Coronary artery (tissue), 2 donors: ENCODE data around the gene TESMIN.

Experiments used
- DNase-seq: peaks from one replicate; pipeline ENCODE4 v3.0.0-alpha.2; 2017; ENCODE audit warnings: low spot score
- H3K27ac ChIP-seq, 2 donors: fragments of 200-600 bp; sonication (generic); one replicate each; pipeline ENCODE4 v1.5.1; 2016 to 2019
- H3K4me3 ChIP-seq: fragments of 200-600 bp; sonication (generic); 2 replicates; pipeline ENCODE4 v1.5.1; 2016; ENCODE audit warnings: mild to moderate bottlenecking, moderate library complexity
- TF ChIP-seq, protein P1 (sequence below): fragments of 200-600 bp; sonication (generic); IDR thresholded peaks from one replicate; pipeline ENCODE4 v1.5.1; 2019; ENCODE audit warnings: antibody characterized with exemption

Gene TESMIN

DNA sequence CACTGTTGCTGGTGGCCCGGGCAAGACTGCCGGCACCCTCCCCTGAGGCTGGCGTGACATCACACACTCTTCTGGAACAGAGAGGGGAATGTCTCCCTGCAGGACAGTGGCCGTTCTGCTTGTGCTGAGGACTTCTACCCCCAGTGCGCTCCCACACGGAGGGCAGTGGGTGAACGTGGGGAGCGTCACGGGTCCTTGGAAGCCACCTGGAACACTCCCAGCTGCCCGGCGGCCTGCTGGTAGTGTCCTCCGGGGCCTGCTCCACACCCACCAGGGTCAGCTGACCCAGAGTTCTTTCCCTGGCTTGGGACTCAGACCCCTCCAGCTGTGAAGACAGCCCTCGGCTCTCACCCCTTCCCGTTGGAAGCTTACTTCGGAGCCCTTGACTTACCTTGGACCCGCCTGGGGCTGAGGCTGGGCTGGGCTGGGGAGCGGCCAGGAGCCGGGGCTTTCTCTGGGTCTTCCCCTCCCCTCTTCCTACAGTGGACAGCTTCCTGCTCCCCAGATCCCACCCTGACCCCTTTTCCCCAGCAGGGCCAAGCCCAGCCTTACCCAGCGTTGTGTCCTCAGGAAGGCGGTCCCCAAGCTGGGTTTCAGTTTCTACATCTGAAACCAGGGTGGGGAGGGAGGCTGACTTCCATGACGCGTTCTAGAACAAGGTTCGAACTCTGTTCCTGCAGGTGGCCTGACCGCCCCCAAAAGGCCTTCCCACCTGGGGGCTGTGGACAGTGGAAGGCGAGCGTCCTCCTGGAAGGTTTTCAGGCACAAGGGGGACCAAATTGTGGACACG, 81.8 kb downstream of the TESMIN start:
- no peak overlapping the region for H3K4me3 ChIP-seq
- no peak overlapping the region for H3K27ac ChIP-seq
- TF ChIP-seq, protein P1, sequence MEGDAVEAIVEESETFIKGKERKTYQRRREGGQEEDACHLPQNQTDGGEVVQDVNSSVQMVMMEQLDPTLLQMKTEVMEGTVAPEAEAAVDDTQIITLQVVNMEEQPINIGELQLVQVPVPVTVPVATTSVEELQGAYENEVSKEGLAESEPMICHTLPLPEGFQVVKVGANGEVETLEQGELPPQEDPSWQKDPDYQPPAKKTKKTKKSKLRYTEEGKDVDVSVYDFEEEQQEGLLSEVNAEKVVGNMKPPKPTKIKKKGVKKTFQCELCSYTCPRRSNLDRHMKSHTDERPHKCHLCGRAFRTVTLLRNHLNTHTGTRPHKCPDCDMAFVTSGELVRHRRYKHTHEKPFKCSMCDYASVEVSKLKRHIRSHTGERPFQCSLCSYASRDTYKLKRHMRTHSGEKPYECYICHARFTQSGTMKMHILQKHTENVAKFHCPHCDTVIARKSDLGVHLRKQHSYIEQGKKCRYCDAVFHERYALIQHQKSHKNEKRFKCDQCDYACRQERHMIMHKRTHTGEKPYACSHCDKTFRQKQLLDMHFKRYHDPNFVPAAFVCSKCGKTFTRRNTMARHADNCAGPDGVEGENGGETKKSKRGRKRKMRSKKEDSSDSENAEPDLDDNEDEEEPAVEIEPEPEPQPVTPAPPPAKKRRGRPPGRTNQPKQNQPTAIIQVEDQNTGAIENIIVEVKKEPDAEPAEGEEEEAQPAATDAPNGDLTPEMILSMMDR: no peak
- no peak for DNase-seq

DNA sequence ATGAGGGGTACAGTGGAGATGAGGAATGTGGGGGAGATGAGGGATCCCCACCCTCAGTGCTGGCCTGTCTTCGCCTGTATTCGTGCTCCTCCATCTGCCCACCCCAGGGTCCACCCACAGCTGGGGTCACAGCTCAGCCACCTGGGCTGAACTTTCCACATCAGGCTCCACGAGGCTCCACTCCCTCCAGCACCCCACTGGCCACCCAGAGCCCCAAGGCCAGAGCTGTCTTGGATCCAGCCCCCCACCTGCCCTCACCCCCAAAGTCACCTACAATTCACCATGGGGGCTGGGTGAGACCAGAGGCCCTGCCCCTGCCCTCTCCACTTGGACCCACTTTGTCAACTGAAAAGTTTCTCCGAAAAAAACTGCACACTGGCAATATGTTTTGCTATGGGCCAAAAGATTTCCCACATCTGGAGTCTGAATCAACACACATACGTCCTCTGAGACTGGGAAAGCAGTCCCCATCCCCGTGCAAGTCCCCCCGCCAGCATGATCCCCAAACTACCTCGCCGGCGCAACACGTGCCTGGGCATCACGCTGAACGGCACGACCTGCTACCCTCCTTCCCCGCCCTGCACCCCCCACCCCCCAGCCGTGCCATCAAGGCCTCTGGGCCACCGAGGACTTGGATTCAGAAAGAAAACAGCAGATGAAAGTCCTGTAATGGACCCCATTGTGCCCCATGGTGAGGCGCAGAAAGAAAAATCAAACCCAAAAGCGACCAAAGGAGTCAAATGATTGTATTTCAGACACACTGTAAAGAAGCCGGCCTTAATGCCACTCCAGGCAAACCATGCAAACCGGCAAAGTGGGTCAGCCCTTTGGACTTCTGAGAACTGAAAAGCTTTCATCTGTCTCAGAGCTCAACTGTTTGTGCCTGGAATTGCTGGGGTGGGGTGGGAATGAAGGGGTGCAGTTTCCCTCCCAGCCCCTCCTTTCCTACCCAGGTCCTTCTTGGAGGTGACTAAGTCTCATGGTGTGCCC, 83.5 kb downstream of the TESMIN start:
- TF ChIP-seq, protein P1: no peak
- no peak overlapping the region for H3K27ac ChIP-seq
- no peak overlapping the region for H3K4me3 ChIP-seq
- DNase-seq: no peak

DNA sequence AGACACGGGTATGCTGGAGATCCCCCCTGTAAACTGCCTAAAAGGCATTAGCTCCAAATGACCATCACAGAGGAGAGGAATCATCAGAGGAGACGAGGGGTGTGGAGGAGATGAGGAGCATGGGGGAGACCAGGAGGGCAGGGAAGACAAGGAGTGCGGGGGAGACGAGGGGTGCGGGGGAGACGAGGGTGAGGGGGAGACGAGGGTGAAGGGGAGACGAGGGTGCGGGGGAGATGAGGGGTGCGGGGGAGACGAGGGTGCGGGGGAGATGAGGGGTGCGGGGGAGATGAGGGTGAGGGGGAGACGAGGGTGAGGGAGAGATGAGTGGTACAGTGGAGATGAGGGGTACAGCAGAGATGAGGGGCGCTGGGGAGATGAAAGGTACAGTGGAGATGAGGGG, 84.5 kb downstream of the TESMIN start:
- DNase-seq: peak; percentile 91
- no peak overlapping the region for H3K4me3 ChIP-seq
- no peak overlapping the region for H3K27ac ChIP-seq
- TF ChIP-seq, protein P1: no peak

DNA sequence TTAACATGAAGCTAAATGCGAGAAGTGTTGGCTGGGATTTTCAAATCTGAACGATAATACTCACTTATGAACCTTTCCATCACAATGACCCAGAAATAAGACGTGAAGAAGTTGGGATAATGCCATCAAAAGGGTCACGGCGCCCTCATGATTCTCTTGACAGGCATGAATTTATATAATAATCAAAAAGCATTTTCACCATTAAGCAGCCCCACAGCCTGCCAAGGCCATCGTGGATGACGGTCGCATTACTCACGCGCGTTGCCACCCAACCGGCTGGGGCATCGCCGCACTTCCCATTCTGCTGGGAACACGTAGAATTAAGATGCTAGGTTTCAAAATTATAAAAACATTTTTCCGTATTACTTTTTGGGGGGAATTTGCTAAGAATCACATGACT, 85.9 kb downstream of the TESMIN start:
- TF ChIP-seq, protein P1: no peak
- Histone ChIP-seq H3K27ac (no peak overlapping the region), H3K4me3 (no peak overlapping the region)
- DNase-seq: no peak

DNA sequence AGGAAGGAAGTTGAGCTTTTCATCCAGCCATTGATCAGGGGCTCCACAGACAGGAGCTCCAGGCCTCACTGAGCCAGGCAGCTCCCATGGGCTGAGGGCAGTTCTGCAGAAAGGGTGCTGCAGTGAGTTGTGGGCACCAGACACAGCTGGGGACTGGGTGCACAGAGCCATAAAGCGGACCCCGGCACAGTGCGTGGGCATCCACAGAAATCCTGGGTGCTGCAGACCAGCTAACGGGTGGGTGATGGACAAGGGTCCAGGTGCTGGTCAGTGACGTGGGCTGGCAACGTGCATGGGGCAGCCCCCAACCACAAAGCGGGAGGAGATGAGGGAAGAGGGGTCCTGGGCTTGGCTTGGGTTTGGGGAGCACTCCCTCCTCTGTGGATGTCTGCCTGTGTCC, 86.4 kb downstream of the TESMIN start:
- no peak for DNase-seq
- Histone ChIP-seq H3K27ac (no peak overlapping the region), H3K4me3 (no peak overlapping the region)
- TF ChIP-seq, protein P1: no peak

DNA sequence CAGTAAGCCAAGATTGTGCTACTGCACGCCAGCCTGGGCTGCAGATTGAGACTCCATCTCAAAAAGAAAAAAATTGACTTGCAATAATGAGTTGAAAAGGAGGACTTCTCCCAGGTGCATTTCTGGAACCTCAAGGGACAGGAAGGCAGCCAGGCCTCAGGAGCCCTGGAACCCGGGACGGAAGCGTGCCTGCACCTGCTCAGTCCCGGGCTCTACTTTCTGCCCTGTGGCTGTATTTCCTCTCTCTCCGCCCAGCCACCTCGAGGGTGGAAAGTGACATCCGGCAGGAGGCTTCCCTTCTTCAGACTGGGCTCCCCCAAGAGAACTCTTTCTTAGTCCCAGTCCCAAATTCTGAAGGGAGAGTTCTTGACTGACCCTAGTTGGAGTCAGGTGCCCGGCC, 87.2 kb downstream of the TESMIN start:
- TF ChIP-seq, protein P1: no peak
- no peak overlapping the region for H3K4me3 ChIP-seq
- DNase-seq: no peak
- H3K27ac ChIP-seq: no peak overlapping the region
